Measurements from ENCODE around the gene PIN1.

The PIN1 gene

GRCh38 chr19:9885077-9885552 is 50.0 kb downstream of the PIN1 start:
- TF ChIP-seq, protein P1, sequence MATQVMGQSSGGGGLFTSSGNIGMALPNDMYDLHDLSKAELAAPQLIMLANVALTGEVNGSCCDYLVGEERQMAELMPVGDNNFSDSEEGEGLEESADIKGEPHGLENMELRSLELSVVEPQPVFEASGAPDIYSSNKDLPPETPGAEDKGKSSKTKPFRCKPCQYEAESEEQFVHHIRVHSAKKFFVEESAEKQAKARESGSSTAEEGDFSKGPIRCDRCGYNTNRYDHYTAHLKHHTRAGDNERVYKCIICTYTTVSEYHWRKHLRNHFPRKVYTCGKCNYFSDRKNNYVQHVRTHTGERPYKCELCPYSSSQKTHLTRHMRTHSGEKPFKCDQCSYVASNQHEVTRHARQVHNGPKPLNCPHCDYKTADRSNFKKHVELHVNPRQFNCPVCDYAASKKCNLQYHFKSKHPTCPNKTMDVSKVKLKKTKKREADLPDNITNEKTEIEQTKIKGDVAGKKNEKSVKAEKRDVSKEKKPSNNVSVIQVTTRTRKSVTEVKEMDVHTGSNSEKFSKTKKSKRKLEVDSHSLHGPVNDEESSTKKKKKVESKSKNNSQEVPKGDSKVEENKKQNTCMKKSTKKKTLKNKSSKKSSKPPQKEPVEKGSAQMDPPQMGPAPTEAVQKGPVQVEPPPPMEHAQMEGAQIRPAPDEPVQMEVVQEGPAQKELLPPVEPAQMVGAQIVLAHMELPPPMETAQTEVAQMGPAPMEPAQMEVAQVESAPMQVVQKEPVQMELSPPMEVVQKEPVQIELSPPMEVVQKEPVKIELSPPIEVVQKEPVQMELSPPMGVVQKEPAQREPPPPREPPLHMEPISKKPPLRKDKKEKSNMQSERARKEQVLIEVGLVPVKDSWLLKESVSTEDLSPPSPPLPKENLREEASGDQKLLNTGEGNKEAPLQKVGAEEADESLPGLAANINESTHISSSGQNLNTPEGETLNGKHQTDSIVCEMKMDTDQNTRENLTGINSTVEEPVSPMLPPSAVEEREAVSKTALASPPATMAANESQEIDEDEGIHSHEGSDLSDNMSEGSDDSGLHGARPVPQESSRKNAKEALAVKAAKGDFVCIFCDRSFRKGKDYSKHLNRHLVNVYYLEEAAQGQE (IDR thresholded peaks at IDR 0.05; ENCODE audit: insufficient read depth in 1 of 2, low read depth in 2 of 2, low read length in 2 of 2) = no peak
- no peak for TF ChIP-seq FOXP2 (optimal IDR thresholded peaks at IDR 0.05; ENCODE audit: borderline replicate concordance, extremely low read depth, extremely low read length, insufficient read depth)
- no peak for TF ChIP-seq SIN3A (IDR thresholded peaks at IDR 0.05; ENCODE audit: borderline replicate concordance, insufficient read depth, low read length)
- no peak for TF ChIP-seq POLR2AphosphoS5 (IDR thresholded peaks at IDR 0.05; ENCODE audit: low read depth, low read length)
- no peak for TF ChIP-seq TAF1 (IDR thresholded peaks at IDR 0.05; ENCODE audit: borderline replicate concordance, insufficient read depth, low read length)

- TF ChIP-seq, protein P1 (IDR thresholded peaks at IDR 0.05; ENCODE audit: insufficient read depth in 1 of 2, low read depth in 2 of 2, low read length in 2 of 2) = no peak
- no peak for TF ChIP-seq SIN3A (IDR thresholded peaks at IDR 0.05; ENCODE audit: borderline replicate concordance, insufficient read depth, low read length)
- TF ChIP-seq TAF1 (IDR thresholded peaks at IDR 0.05; ENCODE audit: borderline replicate concordance, insufficient read depth, low read length) = no peak
- no peak for TF ChIP-seq FOXP2 (optimal IDR thresholded peaks at IDR 0.05; ENCODE audit: borderline replicate concordance, extremely low read depth, extremely low read length, insufficient read depth)
- no peak for TF ChIP-seq POLR2AphosphoS5 (IDR thresholded peaks at IDR 0.05; ENCODE audit: low read depth, low read length)
Measured at GRCh38 chr19:9891609-9892373, 56.7 kb downstream of the PIN1 start.

Data from PFSK-1 (cell line).